GM19240 (cell line): Measurements from ENCODE around the gene ZG16.

Experiments used
- DNase-seq: peaks from one replicate; pipeline ENCODE4 v3.0.0; 2011; ENCODE audit warnings: low spot score; ENCODE audit not compliant: insufficient read length

ZG16 gene

GRCh38 chr16:29821643-29822115 lies 43.6 kb downstream of the ZG16 start:
- DNase-seq, result no peak

GRCh38 chr16:29824589-29825144 lies 46.6 kb downstream of the ZG16 start:
- DNase-seq, result no peak

- no peak for DNase-seq
Observed at GRCh38 chr16:29825145-29826044, 47.3 kb downstream of the ZG16 start.

- DNase-seq, result no peak
Observed at GRCh38 chr16:29826342-29826695, 48.3 kb downstream of the ZG16 start.

GRCh38 chr16:29830774-29831173 lies 52.7 kb downstream of the ZG16 start:
- no peak for DNase-seq

GRCh38 chr16:29831490-29831889 lies 53.4 kb downstream of the ZG16 start:
- DNase-seq, result no peak
